Measurements from ENCODE around the gene ZNF83. TPM values are rescaled to one million over a fixed set of nuclear protein-coding genes. Genes with fewer than 3 reads are reported as not detected.

Gene ZNF83
- polyA plus RNA-seq, 1 of the 3 experiments (the other 2 are of a cell fraction) = 30.1 TPM

- TF ChIP-seq SMC3 (IDR thresholded peaks at IDR 0.05; ENCODE audit: low read depth, low read length) (no peak), RXRA (IDR thresholded peaks at IDR 0.05; ENCODE audit: borderline replicate concordance, low read depth) (no peak), JUND (IDR thresholded peaks at IDR 0.05) (no peak)
Observed at GRCh38 chr19:52651956-52652355, 13.8 kb upstream of the ZNF83 start (continued).

- peak overlapping the region; percentile 44 to 74; a peak in 3 of 4 replicates for H3K27ac ChIP-seq (ENCODE audit: low read depth in 2 of 2, low read length in 1 of 2)
- H3K4me1 ChIP-seq (ENCODE audit: control insufficient read depth in 1 of 2, insufficient read depth in 2 of 2, low read depth in 1 of 2, low read length in 1 of 2) = peaks cover 0 to 8% of the 10 kb centered on the region in 2 experiments; a peak in 1 of 4 replicates
- H3K9me2 ChIP-seq = no peaks in the 10 kb centered on the region
- H3K4me3 ChIP-seq (ENCODE audit: low read depth in 2 of 2, low read length in 1 of 2) = peak overlapping the region in 1 of 2 experiments; percentile 29; a peak in 2 of 4 replicates
- peaks cover 4 to 26% of the 10 kb centered on the region in 2 experiments for H3K36me3 ChIP-seq (replicated peaks in 1 of 2; ENCODE audit: control insufficient read depth in 1 of 2, insufficient read depth in 2 of 2, low read length in 1 of 2)
- peak overlapping the region; percentile 68 for H3K4me2 ChIP-seq
- H4K20me1 ChIP-seq (ENCODE audit: insufficient read depth) = no peaks in the 10 kb centered on the region
- H3K9me3 ChIP-seq = no peaks in the 10 kb centered on the region
- POLR2A ChIA-PET = no interaction called here
- 63% methylated on average over 4 of the region's 4 CpGs for WGBS (ENCODE audit: low lambda C conversion rate)
- H3F3A ChIP-seq (replicated peaks; ENCODE audit: insufficient read depth) = peaks cover 9% of the 10 kb centered on the region
- H2AFZ ChIP-seq (ENCODE audit: low read depth) = no peak overlapping the region
- peak overlapping the region; percentile 23; the same call in 1 of the 2 replicates for H3K9ac ChIP-seq
- CTCF ChIA-PET = no interaction called here
- no peak for DNase-seq
- H3K27me3 ChIP-seq (ENCODE audit: insufficient read depth) = no peaks in the 10 kb centered on the region
- no peak for TF ChIP-seq EP300 (IDR thresholded peaks at IDR 0.05; ENCODE audit: borderline replicate concordance in 1 of 2, low read depth in 1 of 2, low read length in 1 of 2)
- peak; percentile 42; the same call in 1 of the 2 replicates for TF ChIP-seq FOSL2 (IDR thresholded peaks at IDR 0.05; ENCODE audit: borderline replicate concordance, low read depth)
- TF ChIP-seq JUND (IDR thresholded peaks at IDR 0.05) = peak; percentile 47; the same call in 1 of the 2 replicates
- H3K79me2 ChIP-seq (ENCODE audit: insufficient read depth) = no peaks in the 10 kb centered on the region
Observed at GRCh38 chr19:52648336-52649016, 10.3 kb upstream of the ZNF83 start.

GRCh38 chr19:52646571-52647217 is 8.5 kb upstream of the ZNF83 start:
- ChIA-PET CTCF (no interaction called here), POLR2A (no interaction called here)
- no peak overlapping the region for H3K27ac ChIP-seq (ENCODE audit: low read depth in 2 of 2, low read length in 1 of 2)
- H3K4me2 ChIP-seq = no peak overlapping the region
- H3K9ac ChIP-seq = no peak overlapping the region
- H2AFZ ChIP-seq (ENCODE audit: low read depth) = no peak overlapping the region
- peaks cover 0 to 11% of the 10 kb centered on the region in 2 experiments for H3K36me3 ChIP-seq (replicated peaks in 1 of 2; ENCODE audit: control insufficient read depth in 1 of 2, insufficient read depth in 2 of 2, low read length in 1 of 2)
- H3K79me2 ChIP-seq (ENCODE audit: insufficient read depth) = no peaks in the 10 kb centered on the region
- DNase-seq = no peak
- peaks cover 0 to 8% of the 10 kb centered on the region in 2 experiments; a peak in 1 of 4 replicates for H3K4me1 ChIP-seq (ENCODE audit: control insufficient read depth in 1 of 2, insufficient read depth in 2 of 2, low read depth in 1 of 2, low read length in 1 of 2)
- no peak overlapping the region for H3K4me3 ChIP-seq (ENCODE audit: low read depth in 2 of 2, low read length in 1 of 2)
- no peaks in the 10 kb centered on the region for H4K20me1 ChIP-seq (ENCODE audit: insufficient read depth)
- H3K9me2 ChIP-seq = no peaks in the 10 kb centered on the region
- peaks cover 9% of the 10 kb centered on the region for H3F3A ChIP-seq (replicated peaks; ENCODE audit: insufficient read depth)
- H3K9me3 ChIP-seq = no peaks in the 10 kb centered on the region
- no peaks in the 10 kb centered on the region for H3K27me3 ChIP-seq (ENCODE audit: insufficient read depth)
- WGBS (ENCODE audit: low lambda C conversion rate) = 92% methylated on average over 1 of the region's 1 CpG
- no peak for TF ChIP-seq PBX3 (IDR thresholded peaks at IDR 0.05)
- TF ChIP-seq FOSL2 (IDR thresholded peaks at IDR 0.05; ENCODE audit: borderline replicate concordance, low read depth) = no peak
- TF ChIP-seq TEAD4 (IDR thresholded peaks at IDR 0.05; ENCODE audit: borderline replicate concordance, insufficient read depth) = no peak
- TF ChIP-seq YY1 (IDR thresholded peaks at IDR 0.05; ENCODE audit: low read depth) = no peak
- no peak for TF ChIP-seq RFX5 (IDR thresholded peaks at IDR 0.05; ENCODE audit: low read length)
- no peak for TF ChIP-seq MAX (IDR thresholded peaks at IDR 0.05; ENCODE audit: low read depth)
- no peak for TF ChIP-seq USF1 (IDR thresholded peaks at IDR 0.05; ENCODE audit: borderline replicate concordance, low read depth)
- no peak for TF ChIP-seq RCOR1 (IDR thresholded peaks at IDR 0.05; ENCODE audit: low read length)
- no peak for TF ChIP-seq GABPA (IDR thresholded peaks at IDR 0.05; ENCODE audit: low read depth)

Data from SK-N-SH (cell line).